K562 (cell line): ENCODE results near the gene DUSP10.

Source experiments
- CSDE1 ChIP-seq, 2 experiments: fragments of 450-650 bp; IDR thresholded peaks; 2 replicates each; pipeline ENCODE4 v1.6.1; 2016; ENCODE audit warnings: mild to moderate bottlenecking in 1 of 2
- EGR1 ChIP-seq: fragments of 450-650 bp; conservative IDR thresholded peaks from 2 replicates; pipeline ENCODE4 v1.6.1; 2017; ENCODE audit warnings: mild to moderate bottlenecking
- EP300 ChIP-seq: IDR thresholded peaks from 2 replicates; pipeline ENCODE4 v1.6.1; 2012; ENCODE audit warnings: low read length, improper control_type of control experiment
- FOS ChIP-seq: IDR thresholded peaks from 3 replicates; pipeline ENCODE4 v1.6.1; 2011; ENCODE audit not compliant: insufficient read length; ENCODE audit errors: extremely low read depth
- MBD2 ChIP-seq: sonication (generic); IDR thresholded peaks from 2 replicates; pipeline ENCODE4 v1.6.1; 2016; ENCODE audit warnings: low read depth, borderline replicate concordance
- NCOR1 ChIP-seq: fragments of 450-650 bp; IDR thresholded peaks from 2 replicates; pipeline ENCODE4 v1.6.1; 2016; ENCODE audit warnings: mild to moderate bottlenecking, moderate library complexity
- SMC3 ChIP-seq: conservative IDR thresholded peaks from 2 replicates; pipeline ENCODE4 v1.6.1; 2011; ENCODE audit warnings: low read depth, low read length, improper control_type of control experiment; ENCODE audit not compliant: insufficient read depth
- SREBF1 ChIP-seq: fragments of 150-350 bp; IDR thresholded peaks from 2 replicates; pipeline ENCODE4 v1.6.1; 2014; ENCODE audit warnings: antibody characterized with exemption, low read depth, low read length, borderline replicate concordance
- STAT5B ChIP-seq: fragments of 250-450 bp; sonication (Bioruptor Pico); IDR thresholded peaks from 2 replicates; pipeline ENCODE4 v1.8.0; 2021; ENCODE audit warnings: mild to moderate bottlenecking, inconsistent platforms
- ZBTB1 ChIP-seq: sonication (generic); formaldehyde crosslinking; IDR thresholded peaks from 2 replicates; pipeline ENCODE4 v1.8.1; 2023; ENCODE audit warnings: missing genetic modification reagents, low read depth, mild to moderate bottlenecking, borderline replicate concordance
- ZNF764 ChIP-seq: fragments of 250-450 bp; sonication (Bioruptor Pico); IDR thresholded peaks from 2 replicates; pipeline ENCODE4 v1.4.0; 2020; ENCODE audit warnings: low read depth, mild to moderate bottlenecking, moderate library complexity
- TF ChIP-seq, protein P1 (sequence below), 2 experiments: fragments of 450-650 bp; formaldehyde crosslinking in 1 of 2; IDR thresholded peaks; 2 replicates each; pipeline versions ENCODE4 v1.4.0 to v1.6.1; 2014 to 2020; ENCODE audit warnings: mild to moderate bottlenecking in 2 of 2, borderline replicate concordance in 1 of 2, low read depth in 1 of 2

DNA sequence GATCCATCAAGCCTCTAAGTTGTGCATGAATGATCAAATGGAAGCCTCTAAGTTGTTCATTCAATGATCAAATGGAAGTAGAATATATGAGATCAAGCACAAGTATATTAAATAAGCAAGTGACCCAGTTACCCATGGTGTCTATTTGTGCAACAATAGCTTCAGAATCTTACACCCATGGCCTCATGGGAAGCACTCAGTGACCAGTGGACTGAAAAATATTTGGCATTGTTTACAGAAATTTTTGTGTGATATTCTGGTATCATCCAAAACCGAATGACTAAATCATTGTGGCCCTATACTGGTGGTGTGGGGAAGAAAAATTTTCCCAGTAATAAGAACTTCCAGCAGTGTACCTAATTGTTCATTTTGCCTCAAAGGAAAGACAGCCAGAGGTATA, 46.6 kb downstream of the DUSP10 start:
- TF ChIP-seq STAT5B (CRISPR knock-in tag) (no peak), MBD2 (no peak), ZBTB1 (no peak), FOS (no peak), NCOR1 (no peak), EP300 (no peak), EGR1 (no peak), SMC3 (no peak), ZNF764 (CRISPR knock-in tag) (no peak), SREBF1 (no peak), CSDE1 (IDR thresholded peaks at IDR 0.05) (no peak)
- TF ChIP-seq, protein P1, sequence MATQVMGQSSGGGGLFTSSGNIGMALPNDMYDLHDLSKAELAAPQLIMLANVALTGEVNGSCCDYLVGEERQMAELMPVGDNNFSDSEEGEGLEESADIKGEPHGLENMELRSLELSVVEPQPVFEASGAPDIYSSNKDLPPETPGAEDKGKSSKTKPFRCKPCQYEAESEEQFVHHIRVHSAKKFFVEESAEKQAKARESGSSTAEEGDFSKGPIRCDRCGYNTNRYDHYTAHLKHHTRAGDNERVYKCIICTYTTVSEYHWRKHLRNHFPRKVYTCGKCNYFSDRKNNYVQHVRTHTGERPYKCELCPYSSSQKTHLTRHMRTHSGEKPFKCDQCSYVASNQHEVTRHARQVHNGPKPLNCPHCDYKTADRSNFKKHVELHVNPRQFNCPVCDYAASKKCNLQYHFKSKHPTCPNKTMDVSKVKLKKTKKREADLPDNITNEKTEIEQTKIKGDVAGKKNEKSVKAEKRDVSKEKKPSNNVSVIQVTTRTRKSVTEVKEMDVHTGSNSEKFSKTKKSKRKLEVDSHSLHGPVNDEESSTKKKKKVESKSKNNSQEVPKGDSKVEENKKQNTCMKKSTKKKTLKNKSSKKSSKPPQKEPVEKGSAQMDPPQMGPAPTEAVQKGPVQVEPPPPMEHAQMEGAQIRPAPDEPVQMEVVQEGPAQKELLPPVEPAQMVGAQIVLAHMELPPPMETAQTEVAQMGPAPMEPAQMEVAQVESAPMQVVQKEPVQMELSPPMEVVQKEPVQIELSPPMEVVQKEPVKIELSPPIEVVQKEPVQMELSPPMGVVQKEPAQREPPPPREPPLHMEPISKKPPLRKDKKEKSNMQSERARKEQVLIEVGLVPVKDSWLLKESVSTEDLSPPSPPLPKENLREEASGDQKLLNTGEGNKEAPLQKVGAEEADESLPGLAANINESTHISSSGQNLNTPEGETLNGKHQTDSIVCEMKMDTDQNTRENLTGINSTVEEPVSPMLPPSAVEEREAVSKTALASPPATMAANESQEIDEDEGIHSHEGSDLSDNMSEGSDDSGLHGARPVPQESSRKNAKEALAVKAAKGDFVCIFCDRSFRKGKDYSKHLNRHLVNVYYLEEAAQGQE (IDR thresholded peaks at IDR 0.05; ENCODE audit: borderline replicate concordance) = no peak
- TF ChIP-seq, protein P1 (CRISPR knock-in tag; IDR thresholded peaks at IDR 0.05; ENCODE audit: low read depth) = no peak
